22Rv1 (cell line): ENCODE measurements around the gene STXBP5L.
A peak's percentile ranks its signal among the peaks of the same experiment; 100 is the strongest.
"Not testable (repeated sequence)": the region's sequence is repeated elsewhere in the genome, so short reads cannot be mapped to it uniquely, and the experiment has no call there.

Source experiments
- H3K27ac ChIP-seq: fragments of 450-650 bp; 2 replicates; pipeline ENCODE4 v1.5.1; 2017
- CTCF ChIP-seq: fragments of 450-650 bp; IDR thresholded peaks from 2 replicates; pipeline ENCODE4 v1.5.1; 2017; ENCODE audit warnings: mild to moderate bottlenecking
- ZFX ChIP-seq: fragments of 450-650 bp; IDR thresholded peaks from 2 replicates; pipeline ENCODE4 v1.6.1; 2017; ENCODE audit warnings: antibody characterized with exemption, borderline replicate concordance

The STXBP5L gene

GRCh38 chr3:121096953-121097352 lies 188.9 kb downstream of the STXBP5L start:
- H3K27ac ChIP-seq = peak overlapping the region; percentile 46
- no peak for TF ChIP-seq CTCF
- TF ChIP-seq ZFX = no peak

DNA sequence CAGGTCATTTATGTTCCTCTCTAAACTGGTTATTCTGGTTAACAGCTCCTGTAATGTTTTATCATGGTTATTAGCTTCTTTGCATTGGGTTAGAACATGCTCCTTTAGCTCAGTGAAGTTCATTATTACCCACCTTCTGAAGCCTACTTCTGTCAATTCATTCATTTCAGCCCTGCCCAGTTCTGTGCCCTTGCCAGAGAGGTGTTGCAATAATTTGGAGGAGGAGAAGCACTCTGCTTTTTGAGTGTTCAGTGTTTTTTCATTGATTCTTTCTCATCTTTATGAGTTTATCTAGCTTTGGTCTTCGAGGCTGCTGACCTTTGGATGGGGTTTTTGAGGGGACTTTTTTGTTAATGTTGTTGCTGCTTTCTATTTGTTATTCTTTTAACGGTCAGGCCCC lies 203.1 kb downstream of the STXBP5L start:
- H3K27ac ChIP-seq = not testable (repeated sequence)

- no peak for TF ChIP-seq ZFX
- TF ChIP-seq CTCF = no peak
- H3K27ac ChIP-seq = no peak overlapping the region
Observed at GRCh38 chr3:121111914-121112612, 204.1 kb downstream of the STXBP5L start.

DNA sequence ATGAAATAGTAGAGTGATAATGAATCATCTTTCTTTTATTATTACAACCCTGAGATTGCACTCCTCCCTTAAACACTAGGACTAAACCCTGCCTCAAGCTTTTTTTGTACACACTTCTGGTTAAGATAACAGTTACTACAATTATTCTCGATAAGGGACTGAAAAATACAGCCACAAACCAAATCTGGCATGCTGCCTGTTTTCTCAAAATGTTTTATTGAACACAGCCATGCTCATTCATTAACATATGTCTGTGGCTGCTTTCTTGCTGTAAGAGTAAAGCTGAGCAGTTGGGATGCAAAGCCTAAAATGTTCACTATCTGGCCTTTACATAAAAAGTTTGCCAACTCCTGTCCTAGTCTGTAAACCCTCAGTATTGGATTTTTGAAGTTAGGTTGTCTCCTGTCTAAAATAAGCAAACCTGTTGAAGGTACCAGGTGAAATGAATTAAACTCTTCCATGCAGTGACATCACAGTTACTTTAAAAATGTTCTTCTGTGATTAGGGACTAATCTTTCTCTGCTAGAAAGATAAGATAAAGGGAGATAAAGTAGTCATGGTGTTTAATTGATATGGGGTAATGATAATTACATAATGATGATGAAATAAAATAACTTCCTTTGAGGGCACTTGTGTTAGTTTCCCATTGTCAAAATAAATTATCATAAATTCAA lies 218.2 kb downstream of the STXBP5L start:
- TF ChIP-seq ZFX = no peak
- no peak for TF ChIP-seq CTCF
- no peak overlapping the region for H3K27ac ChIP-seq

DNA sequence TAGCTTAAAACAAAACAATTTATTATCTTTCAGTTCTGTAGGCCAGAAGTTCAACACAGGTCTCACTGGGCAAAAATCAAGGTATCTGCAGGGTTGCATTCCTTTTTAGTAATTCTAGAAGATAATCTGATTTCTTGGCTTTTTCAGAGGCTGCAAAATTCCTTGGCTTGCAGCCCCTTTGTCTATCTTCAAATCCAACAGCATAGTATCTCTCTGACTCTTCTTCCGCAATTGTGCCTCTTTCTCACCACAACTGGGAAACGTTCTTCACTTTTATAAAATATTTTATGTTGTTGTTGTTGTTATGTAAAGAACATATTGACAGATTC lies 218.7 kb downstream of the STXBP5L start:
- TF ChIP-seq CTCF (no peak), ZFX (no peak)
- no peak overlapping the region for H3K27ac ChIP-seq

- TF ChIP-seq ZFX (no peak), CTCF (peak; percentile 69)
Observed at GRCh38 chr3:121152573-121152972, 244.6 kb downstream of the STXBP5L start.

GRCh38 chr3:121153851-121154250 lies 245.8 kb downstream of the STXBP5L start:
- H3K27ac ChIP-seq = no peak overlapping the region
- TF ChIP-seq ZFX (no peak), CTCF (no peak)

More at GRCh38 chr3:121152573-121152972, 244.6 kb downstream of the STXBP5L start:
- no peak overlapping the region for H3K27ac ChIP-seq
